ENCODE results near the gene AHCYL2. TPM values are rescaled to one million over a fixed set of nuclear protein-coding genes. Genes with fewer than 3 reads are reported as not detected.

Gene AHCYL2
- total RNA-seq, 1 experiment from 2014 or later: 23.2 TPM

- H2BK12ac ChIP-seq (ENCODE audit: insufficient read length, low read depth, low read length): no peak overlapping the region
- no peak overlapping the region for H3K4me2 ChIP-seq (ENCODE audit: insufficient read depth, insufficient read length, low read length)
- no peak overlapping the region for H4K5ac ChIP-seq (ENCODE audit: insufficient read length, low read depth, low read length)
- TF ChIP-seq CTCF (conservative IDR thresholded peaks at IDR 0.05): no peak
- no peak overlapping the region for H3T11ph ChIP-seq (ENCODE audit: low read length)
- no peaks in the 10 kb centered on the region for H3K79me2 ChIP-seq (ENCODE audit: insufficient read depth, low read length)
- H3K23ac ChIP-seq (ENCODE audit: insufficient read length, low read depth, low read length): no peak overlapping the region
- no peaks in the 10 kb centered on the region for H3K27me3 ChIP-seq (ENCODE audit: insufficient read depth, low read length)
- no peak overlapping the region for H2BK20ac ChIP-seq (ENCODE audit: low read depth, low read length, poor library complexity, severe bottlenecking)
- no peak overlapping the region for H3K4ac ChIP-seq (ENCODE audit: low read depth, low read length)
- H4K8ac ChIP-seq (replicated peaks; ENCODE audit: insufficient read length, low read depth, low read length): no peak overlapping the region
- H3K36me3 Mint-ChIP-seq (ENCODE audit: insufficient read depth in 1 of 3, low read depth in 3 of 3): peaks cover 0 to 2% (median 0%) of the 10 kb centered on the region in 3 experiments; a peak in 1 of 7 replicates
- no peak for DNase-seq
- no peak overlapping the region for H4K91ac ChIP-seq (ENCODE audit: insufficient read length, low read depth, low read length)
- no peak overlapping the region for H2AFZ ChIP-seq (ENCODE audit: low read length)
- H2BK120ac ChIP-seq (ENCODE audit: low read depth, low read length, poor library complexity, severe bottlenecking): no peak overlapping the region
- no peak overlapping the region for H3K14ac ChIP-seq (ENCODE audit: insufficient read depth, low read length)
- no peak overlapping the region for H2BK15ac ChIP-seq (ENCODE audit: low read depth, low read length)
- H3K27ac ChIP-seq (ENCODE audit: insufficient read length, low read depth, low read length): no peak overlapping the region
- H3K27ac Mint-ChIP-seq: no peak overlapping the region
- H3K56ac ChIP-seq (ENCODE audit: insufficient read length, low read depth, low read length): no peak overlapping the region
- H3K4me3 Mint-ChIP-seq: no peak overlapping the region
- H3K23me2 ChIP-seq (ENCODE audit: insufficient read length, low read depth, low read length, poor library complexity, severe bottlenecking): no peaks in the 10 kb centered on the region
- no peaks in the 10 kb centered on the region for H3K9me3 ChIP-seq (ENCODE audit: control insufficient read depth, low read depth, low read length)
- H3K9me3 Mint-ChIP-seq: no peaks in the 10 kb centered on the region
- no peak overlapping the region for H3K9ac ChIP-seq (ENCODE audit: extremely low read depth, insufficient read length, low read length)
- H3K79me1 ChIP-seq (ENCODE audit: insufficient read depth, low read depth, low read length, poor library complexity, severe bottlenecking): no peaks in the 10 kb centered on the region
- H2BK5ac ChIP-seq (ENCODE audit: insufficient read length, low read length): no peak overlapping the region
- H3K18ac ChIP-seq (ENCODE audit: insufficient read length, low read depth, low read length): no peak overlapping the region
- no peaks in the 10 kb centered on the region for H3K4me1 ChIP-seq (ENCODE audit: insufficient read depth, low read length)
- H3K27me3 Mint-ChIP-seq (ENCODE audit: low read depth): no peaks in the 10 kb centered on the region
- H4K20me1 ChIP-seq (ENCODE audit: control insufficient read depth, insufficient read depth, insufficient read length): no peaks in the 10 kb centered on the region
- WGBS (ENCODE audit: extremely low coverage, insufficient read length, low lambda C conversion rate): no CpG with 5 or more reads among the region's 4 CpGs
- peaks cover 30 to 42% of the 10 kb centered on the region in 2 experiments for H3K4me1 Mint-ChIP-seq
- no peak overlapping the region for H2AK5ac ChIP-seq (ENCODE audit: insufficient read length, low read length)
These were observed 160.8 kb downstream of the AHCYL2 start for GRCh38 chr7:129385598-129385997.

All from H9 (cell line).